Body of pancreas (tissue), 4 donors: ENCODE data around the gene IQCE. TPM values are rescaled to one million over a fixed set of nuclear protein-coding genes. Genes with fewer than 3 reads are reported as not detected.

Source experiments
- ATAC-seq: fragments of 150-250 bp; one replicate; pipeline ENCODE4 v1.9.1; 2016
- DNase-seq, 4 donors: peaks; one replicate each; pipeline ENCODE4 v3.0.0-alpha.2; 2019
- H3K27ac ChIP-seq, 4 donors: fragments of 200-600 bp; sonication (generic); 1 replicate in 3 of 4; 2 replicates in 1 of 4; pipeline versions ENCODE4 v1.5.1 to v1.6.1; 2016 to 2019; ENCODE audit warnings: mild to moderate bottlenecking in 1 of 4, mixed read lengths in 1 of 4, moderate library complexity in 1 of 4
- H3K27me3 ChIP-seq, 2 donors: fragments of 200-600 bp; sonication (generic); one replicate each; pipeline ENCODE4 v1.6.0; 2016; ENCODE audit warnings: mild to moderate bottlenecking in 1 of 2
- H3K36me3 ChIP-seq, 2 donors: fragments of 200-600 bp; sonication (generic); replicated peaks in 1 of 2; 2 replicates each; pipeline ENCODE4 v1.5.1; 2016; ENCODE audit warnings: low read depth in 2 of 2; ENCODE audit not compliant: insufficient read depth in 1 of 2
- H3K4me1 ChIP-seq: fragments of 200-600 bp; sonication (generic); one replicate; pipeline ENCODE4 v1.6.0; 2016
- H3K4me3 ChIP-seq, 2 donors: fragments of 200-600 bp; sonication (generic); 1 replicate in 1 of 2; 2 replicates in 1 of 2; pipeline ENCODE4 v1.5.1; 2016 to 2019
- H3K9me3 ChIP-seq, 3 donors: fragments of 200-600 bp; sonication (generic); 1 replicate in 2 of 3; 2 replicates in 1 of 3; pipeline ENCODE4 v1.5.1; 2016
- POLR2A ChIP-seq, 3 donors: fragments of 450-650 bp; IDR thresholded peaks; one replicate each; pipeline ENCODE4 v1.6.1; 2016; ENCODE audit warnings: antibody characterized with exemption in 3 of 3, mild to moderate bottlenecking in 2 of 3
- WGBS, 2 donors: methylation state at CpG; one replicate each; pipeline ENCODE4 v1.1.5; 2017; 5-methylcytosine and 5-hydroxymethylcytosine counted together
- intact Hi-C: fragments of 100-400 bp; cut with DNase I; formaldehyde crosslinking; loops from one replicate; pipeline ENCODE4 v1.15.1; 2023
- total RNA-seq, 2 donors: library from RNA; depleted of rRNA; stranded (reverse); fragments of >200 nt; gene quantifications; one replicate each; pipeline ENCODE4 v1.1.0, GENCODE V29; 2016
- TF ChIP-seq, protein P1 (sequence below), 7 experiments: fragments of 450-650 bp in 4 of 7; fragments of 200-600 bp in 3 of 7; sonication (generic) in 3 of 7; IDR thresholded peaks; one replicate each; pipeline ENCODE4 v1.5.1; 2016 to 2019; ENCODE audit warnings: antibody characterized with exemption in 7 of 7

Gene IQCE
- total RNA-seq, 2 donors from 2014 or later: 7.8 to 73.2 TPM

DNA sequence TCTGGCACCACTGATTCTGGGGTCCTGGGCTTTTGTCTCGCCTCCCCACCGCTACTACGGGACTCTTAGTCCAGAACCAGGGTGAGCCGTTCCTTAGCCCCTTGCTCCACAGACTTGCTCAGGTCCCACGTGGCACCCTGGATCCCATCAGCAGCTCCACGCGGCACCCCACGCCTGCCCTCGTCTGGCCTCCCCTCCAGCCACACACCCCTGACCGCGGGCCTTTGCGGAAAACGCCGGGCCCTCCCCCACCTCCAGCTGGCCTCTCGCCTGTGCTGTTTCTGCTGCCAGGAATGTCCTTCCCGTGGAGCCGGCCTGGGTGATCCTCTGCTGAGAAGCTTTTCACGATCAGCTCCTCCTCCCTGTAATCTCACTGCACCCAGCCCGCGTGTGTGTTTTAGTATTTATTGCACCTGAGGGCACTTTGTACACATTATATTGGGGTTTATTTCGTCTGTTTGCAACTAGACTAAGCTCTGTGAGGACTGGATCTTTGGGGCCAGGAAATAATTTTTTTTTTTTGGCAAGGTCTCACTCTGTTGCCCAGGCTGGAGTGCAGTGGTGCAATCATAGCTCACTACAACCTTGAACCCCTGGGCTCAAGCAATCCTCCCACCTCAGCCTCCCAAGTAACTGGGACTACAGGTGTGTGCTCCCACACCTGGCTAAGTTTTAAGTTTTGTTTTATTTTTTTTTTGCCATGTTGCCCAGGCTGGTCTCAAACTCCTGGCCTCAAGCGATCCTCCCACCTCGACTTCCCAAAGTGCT is 62.5 kb downstream of the IQCE start:
- Histone ChIP-seq H3K4me1 (peaks cover 21% of the 10 kb centered on the region), H3K36me3 (no peaks in the 10 kb centered on the region), H3K27me3 (no peaks in the 10 kb centered on the region), H3K4me3 (no peak overlapping the region), H3K9me3 (no peaks in the 10 kb centered on the region), H3K27ac (peak overlapping the region in 1 of 4 donors; percentile 12)
- no peak for TF ChIP-seq POLR2A (IDR thresholded peaks at IDR 0.05)
- TF ChIP-seq, protein P1, sequence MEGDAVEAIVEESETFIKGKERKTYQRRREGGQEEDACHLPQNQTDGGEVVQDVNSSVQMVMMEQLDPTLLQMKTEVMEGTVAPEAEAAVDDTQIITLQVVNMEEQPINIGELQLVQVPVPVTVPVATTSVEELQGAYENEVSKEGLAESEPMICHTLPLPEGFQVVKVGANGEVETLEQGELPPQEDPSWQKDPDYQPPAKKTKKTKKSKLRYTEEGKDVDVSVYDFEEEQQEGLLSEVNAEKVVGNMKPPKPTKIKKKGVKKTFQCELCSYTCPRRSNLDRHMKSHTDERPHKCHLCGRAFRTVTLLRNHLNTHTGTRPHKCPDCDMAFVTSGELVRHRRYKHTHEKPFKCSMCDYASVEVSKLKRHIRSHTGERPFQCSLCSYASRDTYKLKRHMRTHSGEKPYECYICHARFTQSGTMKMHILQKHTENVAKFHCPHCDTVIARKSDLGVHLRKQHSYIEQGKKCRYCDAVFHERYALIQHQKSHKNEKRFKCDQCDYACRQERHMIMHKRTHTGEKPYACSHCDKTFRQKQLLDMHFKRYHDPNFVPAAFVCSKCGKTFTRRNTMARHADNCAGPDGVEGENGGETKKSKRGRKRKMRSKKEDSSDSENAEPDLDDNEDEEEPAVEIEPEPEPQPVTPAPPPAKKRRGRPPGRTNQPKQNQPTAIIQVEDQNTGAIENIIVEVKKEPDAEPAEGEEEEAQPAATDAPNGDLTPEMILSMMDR (IDR thresholded peaks at IDR 0.05): no peak
- peak in 3 of 4 donors; percentile 45 to 59 (median 52) for DNase-seq
- 36 to 42% methylated on average over 23 of the region's 23 CpGs for WGBS, 2 donors
- ATAC-seq: peak; percentile 60
- intact Hi-C loops: no loop called here

DNA sequence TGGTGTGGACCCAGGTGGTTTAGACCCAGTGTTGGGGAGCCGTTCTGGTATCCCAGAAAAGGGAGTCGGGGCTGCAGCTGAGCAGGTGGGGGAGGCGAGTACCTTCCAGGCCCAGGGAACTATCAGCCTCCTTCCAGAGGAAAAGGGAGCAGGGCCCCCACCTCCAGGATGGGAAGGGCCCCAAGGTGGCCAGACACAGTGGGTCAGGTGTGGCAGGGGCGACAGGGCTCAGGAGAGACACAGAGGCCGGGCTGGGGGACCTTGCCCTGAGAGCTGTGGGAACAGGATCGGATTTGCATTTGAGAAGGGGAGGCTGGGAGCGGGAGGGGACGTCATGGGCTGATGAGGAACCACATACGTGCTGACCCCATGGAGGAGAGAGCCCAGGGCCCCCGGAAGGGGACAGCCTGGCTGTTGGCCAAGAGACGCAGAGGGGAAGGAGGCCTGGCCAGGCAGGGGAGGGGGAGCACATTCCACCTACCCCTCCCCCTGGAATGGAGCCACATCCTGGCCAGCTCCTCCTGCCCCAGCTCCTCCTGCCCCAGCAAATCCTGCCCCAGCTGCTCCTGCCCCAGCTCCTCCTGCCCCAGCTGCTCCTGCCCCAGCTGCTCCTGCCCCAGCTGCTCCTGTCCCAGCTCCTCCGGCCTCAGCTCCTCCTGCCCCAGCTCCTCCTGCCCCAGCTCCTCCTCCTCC is 63.3 kb downstream of the IQCE start:
- WGBS, 2 donors: 59 to 76% methylated on average over 9 to 12 of the region's 12 CpGs
- no peak for ATAC-seq
- TF ChIP-seq POLR2A (IDR thresholded peaks at IDR 0.05): no peak
- TF ChIP-seq, protein P1 (IDR thresholded peaks at IDR 0.05): no peak
- no peaks in the 10 kb centered on the region for H3K36me3 ChIP-seq
- intact Hi-C loops: no loop called here
- no peaks in the 10 kb centered on the region for H3K9me3 ChIP-seq
- no peaks in the 10 kb centered on the region for H3K27me3 ChIP-seq
- no peak for DNase-seq
- no peak overlapping the region for H3K4me3 ChIP-seq
- H3K4me1 ChIP-seq: peaks cover 21% of the 10 kb centered on the region
- H3K27ac ChIP-seq: no peak overlapping the region

DNA sequence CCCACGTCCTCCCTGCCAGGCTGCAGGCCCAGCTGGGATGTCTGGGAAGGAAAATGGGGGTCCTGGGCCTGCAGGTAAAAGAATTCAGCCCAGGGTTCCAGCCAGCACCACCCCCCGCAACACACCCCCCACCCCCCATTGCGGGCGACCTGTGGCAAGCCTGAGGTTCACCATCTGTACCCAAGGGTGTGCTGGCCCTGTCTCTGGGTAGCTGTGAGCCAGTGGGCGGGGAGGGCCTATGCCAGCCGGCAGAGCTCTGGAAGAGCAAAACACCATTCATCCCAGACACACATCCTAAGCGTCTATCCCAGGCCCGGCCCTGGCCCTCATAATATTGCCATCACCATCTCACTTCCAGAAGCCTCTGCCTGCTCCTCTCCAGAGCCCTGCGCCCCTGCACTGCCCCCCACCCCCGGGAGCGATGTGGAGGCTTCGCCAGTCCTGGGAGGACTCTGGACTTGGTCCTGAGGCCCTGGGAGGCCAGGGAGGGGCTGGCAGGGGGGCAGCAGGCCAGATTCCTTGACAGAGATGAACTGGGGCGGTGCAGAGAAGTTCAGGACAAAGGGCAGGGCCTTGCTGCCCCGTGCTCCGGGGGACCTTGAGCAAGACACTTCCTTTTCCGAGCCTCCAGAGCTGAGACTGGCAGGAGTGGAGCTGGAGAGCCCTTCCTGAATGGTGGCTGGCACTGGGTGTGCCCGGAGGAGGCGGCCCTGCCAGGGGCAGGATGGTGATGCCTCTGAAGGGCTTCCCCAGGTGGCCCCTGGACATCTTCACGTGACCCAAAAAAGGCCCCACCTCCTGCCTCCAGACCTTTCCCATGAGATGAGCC is 64.3 kb downstream of the IQCE start:
- Histone ChIP-seq H3K4me3 (no peak overlapping the region), H3K36me3 (no peaks in the 10 kb centered on the region), H3K27ac (no peak overlapping the region), H3K9me3 (no peaks in the 10 kb centered on the region), H3K27me3 (no peaks in the 10 kb centered on the region), H3K4me1 (peaks cover 21% of the 10 kb centered on the region)
- DNase-seq: no peak
- ATAC-seq: peak; percentile 30
- TF ChIP-seq POLR2A (IDR thresholded peaks at IDR 0.05): no peak
- TF ChIP-seq, protein P1 (IDR thresholded peaks at IDR 0.05): no peak
- WGBS, 2 donors: 45 to 54% methylated on average over 8 to 18 of the region's 19 CpGs
- intact Hi-C loops: no loop called here

DNA sequence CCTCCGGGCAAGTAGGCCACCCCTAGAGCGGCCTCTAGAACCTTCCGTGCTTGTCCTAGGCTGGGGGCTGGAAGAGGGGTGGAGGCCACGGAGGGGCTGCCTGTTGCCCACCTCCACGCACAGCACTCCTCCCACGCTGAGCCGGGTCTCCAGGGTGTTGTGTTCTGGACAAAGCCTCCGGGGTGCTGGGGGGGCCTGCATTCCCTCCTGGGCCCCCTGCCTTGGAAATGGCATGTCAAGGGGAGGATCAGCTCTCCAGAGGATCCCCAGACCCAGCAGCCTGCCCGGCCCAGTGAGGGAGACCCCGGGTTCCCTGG is 64.9 kb downstream of the IQCE start:
- H3K4me1 ChIP-seq: peaks cover 21% of the 10 kb centered on the region
- intact Hi-C loops: no loop called here
- no peaks in the 10 kb centered on the region for H3K27me3 ChIP-seq
- no peaks in the 10 kb centered on the region for H3K9me3 ChIP-seq
- no peak for TF ChIP-seq POLR2A (IDR thresholded peaks at IDR 0.05)
- ATAC-seq: no peak
- no peaks in the 10 kb centered on the region for H3K36me3 ChIP-seq
- WGBS, 2 donors: 81% methylated on average over 6 to 10 of the region's 10 CpGs
- no peak for DNase-seq
- no peak overlapping the region for H3K27ac ChIP-seq
- no peak overlapping the region for H3K4me3 ChIP-seq

DNA sequence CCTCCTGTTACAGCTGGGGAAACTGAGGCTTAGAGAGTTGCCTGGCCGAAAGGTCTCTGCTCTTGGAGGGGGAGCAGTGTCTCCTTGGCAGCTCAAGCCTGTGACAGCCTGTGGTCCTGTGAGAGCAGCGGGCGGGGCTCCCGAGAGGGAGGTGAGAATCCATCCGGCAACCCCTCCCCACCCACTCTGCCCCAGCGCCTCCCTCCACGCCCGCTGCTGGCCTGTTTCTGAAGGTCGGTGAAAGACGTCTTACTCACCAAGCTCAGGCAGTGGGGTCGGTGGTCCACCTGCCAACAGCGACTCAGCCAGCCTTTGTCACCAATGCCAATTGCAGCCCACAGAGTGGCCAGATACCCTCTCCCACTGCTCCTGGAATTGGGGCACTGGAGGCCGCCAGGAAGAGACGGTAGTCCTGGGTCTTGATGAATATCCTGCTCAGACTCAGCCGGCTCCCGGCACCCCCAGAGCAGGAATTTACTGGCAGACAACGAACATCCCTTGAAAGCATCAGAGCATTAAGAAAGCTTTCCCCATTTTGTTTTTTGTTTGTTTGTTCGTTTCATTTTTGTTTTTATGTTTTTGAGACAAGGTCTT is 65.6 kb downstream of the IQCE start:
- intact Hi-C loops: no loop called here
- no peak for ATAC-seq
- no peaks in the 10 kb centered on the region for H3K27me3 ChIP-seq
- H3K4me1 ChIP-seq: peaks cover 21% of the 10 kb centered on the region
- TF ChIP-seq, protein P1 (IDR thresholded peaks at IDR 0.05): no peak
- no peak for TF ChIP-seq POLR2A (IDR thresholded peaks at IDR 0.05)
- no peak overlapping the region for H3K27ac ChIP-seq
- H3K36me3 ChIP-seq: no peaks in the 10 kb centered on the region
- WGBS, 2 donors: 77 to 81% methylated on average over 10 to 18 of the region's 18 CpGs
- no peak overlapping the region for H3K4me3 ChIP-seq
- H3K9me3 ChIP-seq: no peaks in the 10 kb centered on the region
- DNase-seq: no peak
